ENCODE measurements around the gene CTXN1.

DNA sequence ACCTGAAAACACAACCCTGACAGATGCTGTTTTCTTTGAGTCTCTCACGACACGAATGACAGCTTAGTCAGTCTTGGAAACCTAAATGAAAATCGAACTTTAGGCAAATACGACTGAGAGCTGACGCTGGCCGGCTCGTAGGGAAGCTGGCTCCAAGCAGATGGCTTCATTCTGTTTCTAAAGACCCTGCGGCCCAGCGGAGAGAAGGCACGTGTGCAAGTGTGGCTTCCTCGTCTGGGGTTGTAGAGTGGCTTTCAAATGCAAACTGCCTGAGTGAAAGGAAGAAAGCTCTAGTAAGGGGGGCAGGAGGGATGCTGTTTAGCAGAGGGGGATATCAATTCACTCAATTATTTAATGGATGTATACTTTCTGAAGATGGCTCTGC, 43.6 kb upstream of the CTXN1 start:
- TF ChIP-seq POLR2AphosphoS5 (IDR thresholded peaks at IDR 0.05; ENCODE audit: borderline replicate concordance, low read depth, low read length), result no peak
- no peak for TF ChIP-seq EZH2 (IDR thresholded peaks at IDR 0.05)

Measured in SK-N-MC (cell line).